LNCAP (cell line): ENCODE measurements around the gene VARS2.

Source experiments
- CTCF ChIP-seq: fragments of 450-650 bp; IDR thresholded peaks from 2 replicates; pipeline ENCODE4 v1.5.1; 2017; ENCODE audit warnings: mild to moderate bottlenecking

VARS2 gene

GRCh38 chr6:30901436-30901835, 12.6 kb upstream of the VARS2 start:
- no peak for TF ChIP-seq CTCF

- no peak for TF ChIP-seq CTCF
Observed at GRCh38 chr6:30902709-30903108, 11.3 kb upstream of the VARS2 start.

- TF ChIP-seq CTCF: no peak
Observed at GRCh38 chr6:30903236-30903635, 10.8 kb upstream of the VARS2 start.

- no peak for TF ChIP-seq CTCF
Observed at GRCh38 chr6:30907758-30908591, 6.1 kb upstream of the VARS2 start, which contains the start of gene GTF2H4. GTF2H4 (plus strand) TSS chr6:30908207.

- TF ChIP-seq CTCF: no peak
Observed at GRCh38 chr6:30908700-30909099, 5.3 kb upstream of the VARS2 start.

GRCh38 chr6:30912746-30913520, 1.1 kb upstream of the VARS2 start:
- no peak for TF ChIP-seq CTCF

- no peak for TF ChIP-seq CTCF
Observed at GRCh38 chr6:30913721-30914075, 340 bp upstream of the VARS2 start.
